Fibroblast of peridontal ligament (primary cell): ENCODE data around the gene NKX2-3.

Experiments
- DNase-seq: peaks from one replicate; pipeline ENCODE4 v3.0.0-alpha.2; 2010; ENCODE audit errors: extremely low read depth

NKX2-3 gene

DNA sequence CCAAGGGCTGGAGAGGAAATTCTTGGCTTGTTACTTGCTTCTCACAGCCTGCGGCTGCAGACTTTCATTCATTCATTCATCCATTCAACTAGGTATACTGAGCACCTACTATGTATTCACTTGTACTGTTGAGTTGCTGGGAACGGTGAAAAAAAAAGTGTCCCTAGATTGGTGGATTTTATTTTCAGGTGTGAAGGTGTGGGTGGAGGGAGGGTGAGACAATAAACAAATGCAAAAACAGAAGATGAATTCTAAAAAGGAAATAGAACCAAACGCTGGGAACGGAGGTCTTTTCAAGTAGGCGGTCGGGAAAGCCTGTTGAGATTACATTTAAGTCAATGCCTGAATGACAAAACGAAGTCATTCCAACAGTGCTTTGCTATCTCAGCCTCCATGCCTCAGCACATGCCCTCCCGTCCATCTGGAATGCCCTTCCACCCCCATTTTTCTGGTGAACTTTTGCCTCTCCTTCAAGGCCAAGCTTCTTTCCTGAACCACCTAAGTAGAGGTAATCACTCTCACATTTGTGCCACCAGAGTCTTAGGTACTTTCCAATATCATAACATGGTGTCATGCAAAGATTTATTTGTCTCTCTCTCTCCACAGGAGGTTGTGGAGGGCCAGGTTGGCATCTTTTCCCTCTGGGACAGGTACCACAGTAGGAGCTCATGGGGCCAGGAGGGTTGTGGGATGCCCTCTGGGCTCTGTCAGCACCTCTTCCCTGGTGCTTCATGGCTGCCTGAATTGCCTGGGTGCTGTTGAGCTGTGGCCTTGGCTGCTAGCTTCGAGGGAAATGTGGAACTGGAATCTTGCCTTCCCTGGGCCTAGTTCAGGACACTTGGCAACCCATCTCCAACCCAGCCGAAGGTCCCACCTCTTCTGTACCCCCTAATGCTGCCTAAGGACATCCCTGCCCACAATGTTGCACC, 5.5 kb downstream of the NKX2-3 start:
- DNase-seq, result no peak

DNA sequence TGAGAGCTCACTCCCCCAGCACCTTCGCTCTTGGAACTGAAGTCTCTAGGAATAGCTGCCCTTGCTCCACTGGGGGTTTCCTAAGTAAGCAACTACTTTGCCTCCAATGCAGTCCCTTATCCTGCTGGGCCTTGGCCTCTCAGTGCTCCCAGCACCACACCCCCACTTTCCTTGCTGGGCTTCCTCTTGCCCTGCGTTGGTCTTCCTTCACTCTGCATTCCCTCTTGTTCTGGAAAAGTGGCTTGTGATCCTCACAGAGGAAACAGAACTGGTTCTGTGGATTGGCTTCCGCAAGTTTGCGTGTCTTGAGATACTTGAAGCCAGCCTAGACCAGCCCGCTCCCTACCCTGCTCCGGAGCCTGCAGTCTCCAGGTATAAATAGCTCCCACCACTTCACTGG, 6.4 kb downstream of the NKX2-3 start:
- DNase-seq, result no peak

- DNase-seq, result no peak
These were observed 7.1 kb downstream of the NKX2-3 start for GRCh38 chr10:99539820-99540219.

GRCh38 chr10:99540306-99540656, 7.5 kb downstream of the NKX2-3 start:
- no peak for DNase-seq

DNA sequence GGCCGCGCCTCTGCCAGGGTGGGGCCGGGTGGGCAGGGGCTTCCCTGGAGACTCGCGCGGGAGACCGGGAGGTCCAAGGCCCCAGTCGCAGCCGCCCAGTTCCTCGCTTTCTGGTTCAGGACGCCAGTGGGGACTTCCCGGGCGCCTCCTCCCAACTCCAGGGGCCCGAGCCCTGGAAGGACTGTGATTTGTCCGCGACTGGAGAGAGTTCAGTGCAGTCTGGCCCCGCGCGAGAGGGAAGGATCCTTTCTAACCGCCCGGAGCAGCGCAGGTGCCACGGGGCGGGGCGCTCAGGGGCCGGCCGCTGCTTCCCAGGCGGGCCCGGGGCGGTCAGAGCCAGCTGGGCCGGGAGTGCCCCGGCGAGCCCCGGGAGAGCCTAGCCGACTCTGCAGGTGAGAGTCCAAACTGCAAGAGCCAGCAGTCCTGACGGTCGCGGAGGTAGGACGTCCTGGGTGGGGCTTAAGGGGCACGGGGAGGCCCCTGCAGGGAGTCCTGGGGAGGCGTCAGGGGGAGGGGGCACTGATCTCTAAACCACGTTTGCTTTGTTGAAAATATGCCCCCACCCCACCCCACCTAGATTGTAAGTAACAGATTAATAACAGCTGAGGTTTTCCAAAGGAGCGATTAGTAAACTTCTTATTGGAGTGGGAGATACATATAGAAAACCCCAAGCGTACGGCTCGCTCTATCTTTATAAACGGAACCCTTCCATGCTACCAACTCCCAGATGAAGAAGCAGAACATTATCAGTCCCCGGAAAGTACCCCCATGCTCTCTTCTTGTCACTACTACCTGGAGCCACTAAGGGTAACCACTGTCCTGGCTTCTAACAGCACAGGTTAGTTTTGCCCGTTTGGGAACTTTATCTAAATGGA, 8.2 kb downstream of the NKX2-3 start:
- no peak for DNase-seq

DNA sequence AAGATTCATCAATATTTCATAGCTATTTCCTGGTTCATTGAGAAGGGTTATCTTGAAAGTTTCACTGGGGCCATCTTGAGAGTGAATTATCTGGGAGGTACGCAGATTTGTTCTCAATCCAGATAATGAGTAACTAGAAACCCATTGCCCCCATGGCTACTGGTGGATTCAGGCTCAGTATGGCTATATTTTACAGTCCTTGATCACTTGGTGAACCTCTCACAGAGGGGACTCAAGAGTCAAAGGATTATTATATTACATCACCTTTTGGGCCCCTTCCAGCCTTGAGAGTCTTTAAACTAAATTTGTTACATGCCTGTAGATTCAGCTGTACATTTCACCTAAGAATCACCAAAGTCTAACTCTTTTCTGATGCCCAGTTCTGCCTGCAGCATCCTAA, 11.6 kb downstream of the NKX2-3 start:
- no peak for DNase-seq

DNA sequence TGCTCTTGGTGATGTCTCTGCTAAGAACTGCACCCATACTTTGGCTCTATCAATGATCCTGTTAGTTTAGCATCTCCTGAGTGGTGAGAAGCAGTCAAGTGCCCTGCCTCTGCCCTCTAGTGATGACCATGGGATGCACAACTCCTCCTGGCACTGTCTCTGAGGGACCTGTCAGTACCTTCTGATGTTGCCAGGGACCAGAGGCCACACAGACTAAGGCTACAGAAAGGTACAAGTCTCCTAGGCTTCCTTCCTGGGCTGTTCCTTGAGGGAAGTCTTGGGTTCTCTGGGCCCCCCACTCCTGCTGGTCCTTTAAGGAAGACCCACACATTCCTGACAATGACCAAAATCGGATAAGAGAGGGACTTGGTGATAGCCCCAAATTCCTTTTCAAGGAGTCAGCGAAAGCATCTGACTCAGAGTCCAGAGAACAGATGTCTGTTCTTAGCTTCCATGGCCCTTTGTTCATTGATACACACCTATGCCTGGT, 15.3 kb downstream of the NKX2-3 start:
- DNase-seq, result no peak

- DNase-seq, result no peak
These were observed 18.4 kb downstream of the NKX2-3 start for GRCh38 chr10:99551158-99551557.

DNA sequence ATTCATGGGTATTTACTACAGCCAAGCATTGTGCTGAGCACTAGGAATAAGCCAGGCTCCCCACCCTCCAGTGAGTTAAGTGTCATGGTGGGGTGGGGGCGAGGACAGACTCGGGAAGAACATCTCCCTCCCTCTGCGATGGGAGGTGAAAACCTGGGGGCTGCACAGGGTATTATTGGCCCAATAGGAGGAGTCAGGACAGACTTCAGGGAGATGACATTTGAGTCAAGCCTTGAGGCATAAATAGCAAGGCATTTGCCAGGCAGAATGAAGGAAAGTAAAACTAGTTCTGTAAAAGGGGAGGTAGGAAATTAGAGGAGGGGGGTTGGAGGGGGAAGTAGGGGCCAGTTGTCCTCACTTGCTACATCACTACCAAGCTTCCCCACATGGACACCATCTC, 18.9 kb downstream of the NKX2-3 start:
- no peak for DNase-seq

DNA sequence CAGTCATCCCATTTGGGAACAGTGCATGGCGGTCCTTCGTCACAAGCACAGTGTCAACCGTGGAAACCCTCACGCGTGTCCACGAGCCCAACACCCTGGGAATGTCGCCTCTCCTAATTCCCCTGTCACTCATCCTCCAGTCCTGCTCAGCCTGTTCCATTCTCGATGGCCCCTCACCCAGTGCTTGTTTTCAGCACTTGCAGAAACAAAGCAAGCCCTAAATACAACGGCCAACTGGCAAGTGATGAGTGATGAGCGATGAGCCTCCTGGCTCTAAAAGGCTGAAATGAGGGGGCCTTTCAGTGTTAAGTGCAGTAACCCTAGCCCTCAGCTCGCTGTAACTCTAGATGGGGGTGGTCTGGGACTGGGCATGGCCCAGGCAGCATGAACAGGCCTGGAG, 22.6 kb downstream of the NKX2-3 start:
- DNase-seq, result no peak

DNA sequence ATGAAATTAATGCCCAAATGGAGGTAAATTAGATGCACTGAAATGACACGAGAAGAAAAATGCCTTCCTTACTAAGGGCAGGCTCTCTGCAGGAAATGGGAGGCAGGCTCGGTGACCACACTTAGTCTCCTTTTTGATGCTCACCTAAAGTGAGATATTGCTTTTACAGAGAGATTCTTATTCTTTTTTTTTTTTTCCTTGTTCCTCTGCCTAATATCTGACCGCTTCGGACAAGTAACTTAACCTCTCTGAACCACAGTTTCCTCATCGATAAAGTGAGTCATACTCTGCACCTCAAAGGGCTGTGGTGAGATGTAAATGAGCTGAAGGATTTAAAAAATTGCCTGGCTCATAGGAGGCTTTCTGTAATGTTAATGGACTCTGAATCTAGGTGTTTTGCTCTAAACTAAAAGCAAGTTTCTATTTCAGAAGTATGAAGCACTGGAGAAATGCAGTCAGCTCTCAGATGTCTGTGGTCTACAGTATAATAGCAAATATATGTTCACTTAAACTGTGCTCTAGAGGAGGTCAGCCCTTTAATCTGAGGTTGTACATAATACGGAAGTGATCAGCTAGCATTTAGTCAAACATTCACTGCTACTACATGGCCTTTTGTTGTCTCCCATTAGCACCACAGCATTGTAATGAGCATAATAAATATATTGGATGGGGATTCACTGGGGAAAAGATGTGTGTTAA, 23.2 kb downstream of the NKX2-3 start:
- no peak for DNase-seq

DNA sequence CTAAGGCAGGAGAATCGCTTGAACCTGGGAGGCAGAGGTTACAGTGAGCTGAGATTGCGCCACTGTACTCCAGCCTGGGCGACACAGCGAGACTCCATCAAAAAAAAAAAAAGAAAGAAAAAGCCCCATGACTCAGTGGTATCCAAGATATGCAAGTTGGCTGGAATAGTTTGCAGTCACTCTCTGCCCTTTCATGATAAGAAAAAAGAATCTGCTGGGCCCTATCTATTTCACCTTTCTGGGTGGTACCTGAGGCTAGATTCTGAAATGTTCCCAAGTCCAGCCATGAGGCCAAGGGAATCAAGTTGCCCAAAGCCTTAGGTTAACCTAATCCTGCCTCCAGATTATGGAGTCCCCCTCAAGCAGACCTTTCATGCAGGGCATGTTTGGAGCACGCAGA, 24.3 kb downstream of the NKX2-3 start:
- no peak for DNase-seq

DNA sequence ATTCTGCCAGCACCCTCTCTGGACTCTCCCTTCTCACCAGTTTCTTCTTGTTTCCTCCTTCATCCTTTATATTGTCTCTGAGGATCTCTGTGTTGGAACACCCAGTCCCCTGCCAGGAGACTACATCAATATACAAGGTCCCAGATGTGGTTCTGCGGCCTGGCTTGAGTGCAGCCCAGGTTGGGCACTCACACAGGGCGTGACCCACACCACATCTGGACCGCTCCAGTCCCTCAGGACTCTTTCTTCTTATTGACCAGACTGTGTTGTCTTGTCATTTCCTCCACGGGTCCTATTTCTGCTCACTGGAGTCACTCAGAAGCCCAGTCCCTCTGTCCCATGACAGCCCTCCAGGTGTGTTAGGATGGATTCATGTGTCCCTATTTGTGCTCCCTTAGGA, 26.0 kb downstream of the NKX2-3 start:
- DNase-seq, result no peak

GRCh38 chr10:99560277-99561126, 27.8 kb downstream of the NKX2-3 start:
- DNase-seq, result peak; percentile 61

- DNase-seq, result no peak
These were observed 29.9 kb downstream of the NKX2-3 start for GRCh38 chr10:99562631-99563030.

DNA sequence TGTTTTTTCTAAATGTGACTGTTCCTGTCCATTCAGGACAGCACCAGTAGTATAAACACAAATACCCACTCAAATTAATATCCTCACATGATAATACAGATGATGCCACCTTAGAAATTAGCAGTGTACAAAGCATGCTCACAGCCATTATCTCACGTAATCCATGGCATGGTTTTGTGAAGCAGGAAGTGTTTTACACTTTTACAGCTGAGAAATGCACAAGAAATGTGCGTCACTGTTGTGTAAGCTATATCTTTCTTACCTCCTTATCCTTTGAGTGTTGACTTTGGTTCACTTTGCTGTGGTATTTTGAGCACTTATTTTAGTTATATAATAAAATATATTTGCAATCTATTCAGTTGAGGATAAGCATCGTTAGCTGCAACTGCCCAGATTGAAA, 31.6 kb downstream of the NKX2-3 start:
- DNase-seq, result no peak

- no peak for DNase-seq
These were observed 32.4 kb downstream of the NKX2-3 start for GRCh38 chr10:99565166-99565565.

DNA sequence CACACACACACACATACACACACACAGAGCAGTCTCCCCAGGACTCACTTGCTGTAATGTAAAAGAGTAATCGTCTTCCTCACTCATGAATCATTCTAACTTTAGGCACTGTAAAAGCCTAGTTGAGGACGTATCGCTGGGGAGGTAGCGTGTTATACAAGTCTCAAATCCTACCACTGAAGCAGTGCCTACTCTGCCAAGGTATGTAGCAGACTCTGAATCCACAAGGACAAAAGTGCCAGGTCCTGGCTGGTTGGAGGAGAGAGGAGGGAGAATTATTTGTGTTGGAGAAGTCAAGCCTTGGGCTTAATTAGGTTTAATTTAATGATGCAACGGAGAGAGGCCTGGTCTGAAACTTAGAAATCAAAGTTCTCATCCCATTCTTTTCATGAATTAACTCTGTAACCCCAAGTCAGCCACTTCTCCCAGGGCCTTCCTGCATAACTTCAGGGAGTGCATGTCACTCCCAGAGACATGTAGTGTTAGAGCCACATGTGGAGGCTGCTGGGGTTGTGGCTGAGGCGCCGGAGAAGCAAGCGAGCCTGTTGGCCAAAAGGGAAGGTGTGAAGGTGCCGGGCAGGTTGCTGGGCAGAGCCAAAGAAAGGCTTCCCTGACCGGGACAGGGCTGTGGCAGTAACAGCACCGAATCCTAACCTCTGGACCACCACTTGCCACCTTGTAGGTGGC, 36.7 kb downstream of the NKX2-3 start:
- DNase-seq, result no peak

DNA sequence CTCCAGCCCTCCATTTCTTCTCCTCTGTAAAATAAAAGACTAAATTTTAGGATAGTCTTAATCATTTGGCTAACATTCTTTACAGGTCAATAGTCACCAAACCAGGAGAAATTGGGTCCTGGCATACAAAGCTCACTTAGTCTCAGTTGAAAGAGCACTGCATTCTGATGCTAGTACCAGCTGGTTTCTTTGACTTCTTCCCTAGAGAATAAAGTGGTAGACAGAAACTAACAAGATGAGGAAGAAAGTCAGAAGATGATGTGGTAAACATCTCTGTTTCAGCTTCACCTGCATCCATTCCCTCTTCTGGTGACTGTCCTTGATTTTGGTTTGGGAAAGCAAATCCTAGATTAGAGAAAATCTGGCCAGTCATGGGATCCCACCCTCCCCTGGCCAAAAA, 37.2 kb downstream of the NKX2-3 start:
- no peak for DNase-seq

DNA sequence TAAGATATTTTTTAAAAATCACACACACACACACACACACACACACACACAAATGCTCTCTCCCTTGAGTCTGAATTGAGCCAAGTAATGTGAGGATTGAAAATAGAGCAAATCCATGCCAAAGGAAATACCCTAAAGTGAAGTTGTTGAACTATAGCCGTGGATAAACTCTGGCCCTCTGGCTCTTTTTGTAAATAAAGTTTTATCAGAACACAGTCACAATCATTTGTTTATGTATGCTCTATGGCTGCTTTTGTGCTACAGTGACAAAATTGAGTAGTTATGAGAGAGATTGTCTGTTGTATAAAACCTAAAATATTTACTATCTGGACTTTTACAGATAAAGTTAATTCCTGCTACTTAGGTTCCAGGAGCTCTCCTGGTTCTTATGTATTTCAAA, 39.1 kb downstream of the NKX2-3 start:
- no peak for DNase-seq

- no peak for DNase-seq
These were observed 41.0 kb downstream of the NKX2-3 start for GRCh38 chr10:99573790-99574189.
